Liver (tissue), 9 donors: ENCODE results near the gene TAP1. TPM values are rescaled to one million over a fixed set of nuclear protein-coding genes. Genes with fewer than 3 reads are reported as not detected.

ENCODE experiments used
- DNase-seq: peaks from one replicate; pipeline ENCODE4 v3.0.0-alpha.2; 2017; ENCODE audit warnings: low spot score
- H3K27ac ChIP-seq, 2 donors: one replicate each; pipeline ENCODE4 v1.7.0; 2013; ENCODE audit warnings: inconsistent platforms in 2 of 2, low read length in 2 of 2, control low read depth in 1 of 2, low read depth in 1 of 2, mild to moderate bottlenecking in 1 of 2
- H3K27me3 ChIP-seq, 4 donors: one replicate each; pipeline versions ENCODE4 v1.6.1 to v1.7.0; 2013; ENCODE audit warnings: low read length in 3 of 4, inconsistent platforms in 1 of 4, mild to moderate bottlenecking in 1 of 4, moderate library complexity in 1 of 4; ENCODE audit not compliant: control insufficient read depth in 4 of 4, insufficient read depth in 4 of 4
- H3K36me3 ChIP-seq, 4 donors: one replicate each; pipeline versions ENCODE4 v1.6.1 to v1.7.0; 2013; ENCODE audit warnings: low read length in 3 of 4, mild to moderate bottlenecking in 3 of 4, low read depth in 1 of 4, moderate library complexity in 1 of 4; ENCODE audit not compliant: control insufficient read depth in 4 of 4, insufficient read depth in 3 of 4
- H3K4me1 ChIP-seq, 4 donors: one replicate each; pipeline versions ENCODE4 v1.6.1 to v1.7.0; 2013; ENCODE audit warnings: low read length in 3 of 4, mild to moderate bottlenecking in 3 of 4, moderate library complexity in 1 of 4; ENCODE audit not compliant: control insufficient read depth in 4 of 4, insufficient read depth in 4 of 4
- H3K4me3 ChIP-seq, 3 donors: one replicate each; pipeline versions ENCODE4 v1.6.1 to v1.7.0; 2013; ENCODE audit warnings: low read length in 3 of 3, control low read depth in 1 of 3, low read depth in 1 of 3, mild to moderate bottlenecking in 1 of 3
- H3K9ac ChIP-seq, 2 donors: one replicate each; pipeline ENCODE4 v1.7.0; 2013; ENCODE audit warnings: low read length in 2 of 2, mild to moderate bottlenecking in 2 of 2, moderate library complexity in 2 of 2, control low read depth in 1 of 2, low read depth in 1 of 2
- H3K9me3 ChIP-seq, 4 donors: one replicate each; pipeline versions ENCODE4 v1.6.1 to v1.7.0; 2013; ENCODE audit warnings: low read length in 3 of 4; ENCODE audit not compliant: control insufficient read depth in 4 of 4
- ATF3 ChIP-seq: IDR thresholded peaks from 2 replicates; pipeline ENCODE4 v1.6.1; 2016; ENCODE audit warnings: antibody characterized with exemption
- CTCF ChIP-seq: fragments of 150-350 bp; IDR thresholded peaks from 2 replicates; pipeline ENCODE4 v1.5.1; 2017; ENCODE audit warnings: improper control_type of control experiment, low read depth, low read length; ENCODE audit not compliant: missing input control
- EGR1 ChIP-seq, 2 donors: IDR thresholded peaks; 2 replicates each; pipeline ENCODE4 v1.6.1; 2016 to 2018; ENCODE audit warnings: antibody characterized with exemption in 2 of 2, low read depth in 2 of 2
- FOXA1 ChIP-seq: IDR thresholded peaks from 2 replicates; pipeline ENCODE4 v1.6.1; 2016; ENCODE audit warnings: antibody characterized with exemption
- FOXA2 ChIP-seq: IDR thresholded peaks from 2 replicates; pipeline ENCODE4 v1.6.1; 2016; ENCODE audit warnings: antibody characterized with exemption
- GABPA ChIP-seq, 2 donors: IDR thresholded peaks in 1 of 2; conservative IDR thresholded peaks in 1 of 2; 2 replicates each; pipeline ENCODE4 v1.6.1; 2016; ENCODE audit warnings: antibody characterized with exemption in 2 of 2, mild to moderate bottlenecking in 1 of 2, moderate library complexity in 1 of 2
- HNF4A ChIP-seq, 2 donors: conservative IDR thresholded peaks; 2 replicates each; pipeline ENCODE4 v1.6.1; 2016; ENCODE audit warnings: antibody characterized with exemption in 2 of 2, mild to moderate bottlenecking in 2 of 2
- HNF4G ChIP-seq: IDR thresholded peaks from 2 replicates; pipeline ENCODE4 v1.6.1; 2016; ENCODE audit warnings: antibody characterized with exemption
- NR2F2 ChIP-seq: IDR thresholded peaks from 2 replicates; pipeline ENCODE4 v1.6.1; 2016; ENCODE audit warnings: antibody characterized with exemption
- RAD21 ChIP-seq, 2 donors: IDR thresholded peaks; 2 replicates each; pipeline ENCODE4 v1.6.1; 2016; ENCODE audit warnings: antibody characterized with exemption in 2 of 2, mild to moderate bottlenecking in 2 of 2
- REST ChIP-seq: IDR thresholded peaks from 2 replicates; pipeline ENCODE4 v1.6.1; 2016; ENCODE audit warnings: antibody characterized with exemption, mild to moderate bottlenecking
- RXRA ChIP-seq, 2 donors: IDR thresholded peaks; 2 replicates each; pipeline ENCODE4 v1.6.1; 2017 to 2018; ENCODE audit warnings: antibody characterized with exemption in 2 of 2, mild to moderate bottlenecking in 1 of 2
- SP1 ChIP-seq: IDR thresholded peaks from 2 replicates; pipeline ENCODE4 v1.6.1; 2018; ENCODE audit warnings: antibody characterized with exemption, mild to moderate bottlenecking
- TAF1 ChIP-seq: conservative IDR thresholded peaks from 2 replicates; pipeline ENCODE4 v1.6.1; 2016; ENCODE audit warnings: antibody characterized with exemption, mild to moderate bottlenecking
- YY1 ChIP-seq: IDR thresholded peaks from 2 replicates; pipeline ENCODE4 v1.6.1; 2016; ENCODE audit warnings: antibody characterized with exemption, mild to moderate bottlenecking
- ZBTB33 ChIP-seq: IDR thresholded peaks from 2 replicates; pipeline ENCODE4 v1.6.1; 2016; ENCODE audit warnings: antibody characterized with exemption
- WGBS: extraction: QIAGEN DNeasy Blood & Tissue Kit; methylation state at CpG from one replicate; pipeline ENCODE4 v1.1.7; 2013; 5-methylcytosine and 5-hydroxymethylcytosine counted together
- polyA plus RNA-seq, 2 donors: library from polyadenylated mRNA; stranded (reverse) in 1 of 2; unstranded in 1 of 2; fragments of 200-250 nt in 1 of 2; fragments of >200 nt in 1 of 2; fragmentation: Nextera tagmentation in 1 of 2; extraction: Ambion mirVana in 1 of 2; gene quantifications; one replicate each; pipeline versions ENCODE4 v1.2.1 to v1.2.3, GENCODE V29; 2013 to 2015
- total RNA-seq, 2 donors: library from RNA; depleted of rRNA; stranded (reverse); fragments of >200 nt; gene quantifications; one replicate each; pipeline ENCODE4 v1.2.3, GENCODE V29; 2014
- donor health status: healthy.
- donor health status: healthy.
- donor health status: healthy.
- donor health status: healthy.
- donor health status: healthy.

Gene TAP1
- total and polyA plus RNA-seq, 4 donors, result 9.8 to 18.2 (median 12.3) TPM

- H3K4me3 ChIP-seq, result peak overlapping the region; percentile 67 to 93 (median 87)
- no peak for DNase-seq
- no peaks in the 10 kb centered on the region for H3K9me3 ChIP-seq
- peak overlapping the region in 1 of 2 donors; percentile 47 for H3K9ac ChIP-seq
- peak overlapping the region; percentile 78 to 94 for H3K27ac ChIP-seq
- H3K36me3 ChIP-seq, result peaks cover 0 to 14% (median 9%) of the 10 kb centered on the region in 4 donors
- WGBS, result 48% methylated on average over 12 of the region's 12 CpGs
- H3K27me3 ChIP-seq, result no peaks in the 10 kb centered on the region
- no peak for TF ChIP-seq HNF4A (conservative IDR thresholded peaks at IDR 0.05)
- no peak for TF ChIP-seq RXRA (IDR thresholded peaks at IDR 0.05)
- TF ChIP-seq RAD21 (IDR thresholded peaks at IDR 0.05), result no peak
- no peak for TF ChIP-seq EGR1 (IDR thresholded peaks at IDR 0.05; ENCODE audit: low read depth in 2 of 2)
- no peak for TF ChIP-seq FOXA2
- TF ChIP-seq CTCF, result no peak
- no peak for TF ChIP-seq YY1
- TF ChIP-seq ZBTB33, result no peak
- no peak for TF ChIP-seq FOXA1
- TF ChIP-seq NR2F2, result no peak
- TF ChIP-seq GABPA (IDR thresholded peaks at IDR 0.05 in 1 of 2, conservative IDR thresholded peaks at IDR 0.05 in 1 of 2), result no peak
- TF ChIP-seq TAF1, result no peak
- TF ChIP-seq ATF3, result no peak
- TF ChIP-seq REST, result no peak
- no peak for TF ChIP-seq SP1
- peaks cover 7 to 32% (median 15%) of the 10 kb centered on the region in 4 donors for H3K4me1 ChIP-seq
These were observed 15.8 kb downstream of the TAP1 start for GRCh38 chr6:32837651-32838113.

- Histone ChIP-seq H3K9me3 (no peaks in the 10 kb centered on the region), H3K27ac (no peak overlapping the region), H3K4me1 (peaks cover 6 to 24% (median 9%) of the 10 kb centered on the region in 4 donors), H3K4me3 (no peak overlapping the region), H3K27me3 (no peaks in the 10 kb centered on the region), H3K9ac (no peak overlapping the region), H3K36me3 (peaks cover 0 to 14% (median 11%) of the 10 kb centered on the region in 4 donors)
- DNase-seq, result no peak
- WGBS, result 86% methylated on average over 2 of the region's 2 CpGs
- TF ChIP-seq HNF4A (conservative IDR thresholded peaks at IDR 0.05), result no peak
- TF ChIP-seq FOXA2, result no peak
- TF ChIP-seq REST, result no peak
- no peak for TF ChIP-seq CTCF
- TF ChIP-seq RAD21 (IDR thresholded peaks at IDR 0.05), result no peak
- no peak for TF ChIP-seq HNF4G
- no peak for TF ChIP-seq SP1
- no peak for TF ChIP-seq ZBTB33
These were observed 16.6 kb downstream of the TAP1 start for GRCh38 chr6:32836873-32837272.
